ENCODE measurements around the gene LIN52. TPM values are rescaled to one million over a fixed set of nuclear protein-coding genes. Genes with fewer than 3 reads are reported as not detected.

LIN52 gene
- total RNA-seq, 1 donor from 2014 or later: 13.4 TPM

GRCh38 chr14:74202113-74202512, 117.4 kb downstream of the LIN52 start:
- peaks cover 7% of the 10 kb centered on the region for H3K36me3 Mint-ChIP-seq (ENCODE audit: insufficient read depth)
- no peak for DNase-seq (ENCODE audit: low spot score, unreplicated experiment)
- H3K9me3 Mint-ChIP-seq (ENCODE audit: low read depth): no peaks in the 10 kb centered on the region
- no peak overlapping the region for H3K4me3 Mint-ChIP-seq (ENCODE audit: low read depth)
- no peaks in the 10 kb centered on the region for H3K27me3 Mint-ChIP-seq
- no peak for TF ChIP-seq CTCF (IDR thresholded peaks at IDR 0.05; ENCODE audit: unreplicated experiment)
- no peaks in the 10 kb centered on the region for H3K4me1 Mint-ChIP-seq (ENCODE audit: low read depth)
- H3K27ac Mint-ChIP-seq: no peak overlapping the region

- Mint-ChIP-seq H3K4me1 (ENCODE audit: low read depth) (peaks cover 3% of the 10 kb centered on the region), H3K9me3 (ENCODE audit: low read depth) (no peaks in the 10 kb centered on the region), H3K27ac (no peak overlapping the region), H3K27me3 (peaks cover 2% of the 10 kb centered on the region), H3K36me3 (ENCODE audit: insufficient read depth) (peaks cover 7% of the 10 kb centered on the region), H3K4me3 (ENCODE audit: low read depth) (no peak overlapping the region)
- no peak for TF ChIP-seq CTCF (IDR thresholded peaks at IDR 0.05; ENCODE audit: unreplicated experiment)
- DNase-seq (ENCODE audit: low spot score, unreplicated experiment): no peak
Observed at GRCh38 chr14:74203639-74204038, 118.9 kb downstream of the LIN52 start.

- Mint-ChIP-seq H3K4me3 (ENCODE audit: low read depth) (no peak overlapping the region), H3K9me3 (ENCODE audit: low read depth) (no peaks in the 10 kb centered on the region), H3K27me3 (peaks cover 5% of the 10 kb centered on the region), H3K27ac (no peak overlapping the region), H3K4me1 (ENCODE audit: low read depth) (peaks cover 7% of the 10 kb centered on the region), H3K36me3 (ENCODE audit: insufficient read depth) (peaks cover 6% of the 10 kb centered on the region)
- DNase-seq (ENCODE audit: low spot score, unreplicated experiment): no peak
- TF ChIP-seq CTCF (IDR thresholded peaks at IDR 0.05; ENCODE audit: unreplicated experiment): no peak
Observed at GRCh38 chr14:74204491-74204890, 119.7 kb downstream of the LIN52 start.

GRCh38 chr14:74205882-74206281, 121.1 kb downstream of the LIN52 start:
- peaks cover 5% of the 10 kb centered on the region for H3K27me3 Mint-ChIP-seq
- H3K27ac Mint-ChIP-seq: no peak overlapping the region
- DNase-seq (ENCODE audit: low spot score, unreplicated experiment): no peak
- no peaks in the 10 kb centered on the region for H3K9me3 Mint-ChIP-seq (ENCODE audit: low read depth)
- TF ChIP-seq CTCF (IDR thresholded peaks at IDR 0.05; ENCODE audit: unreplicated experiment): no peak
- H3K4me3 Mint-ChIP-seq (ENCODE audit: low read depth): no peak overlapping the region
- peaks cover 3% of the 10 kb centered on the region for H3K36me3 Mint-ChIP-seq (ENCODE audit: insufficient read depth)
- H3K4me1 Mint-ChIP-seq (ENCODE audit: low read depth): peaks cover 7% of the 10 kb centered on the region

GRCh38 chr14:74207943-74208342, 123.2 kb downstream of the LIN52 start:
- Mint-ChIP-seq H3K4me3 (ENCODE audit: low read depth) (no peak overlapping the region), H3K9me3 (ENCODE audit: low read depth) (no peaks in the 10 kb centered on the region), H3K27me3 (peaks cover 5% of the 10 kb centered on the region), H3K4me1 (ENCODE audit: low read depth) (peaks cover 8% of the 10 kb centered on the region), H3K36me3 (ENCODE audit: insufficient read depth) (no peaks in the 10 kb centered on the region), H3K27ac (no peak overlapping the region)
- no peak for DNase-seq (ENCODE audit: low spot score, unreplicated experiment)
- TF ChIP-seq CTCF (IDR thresholded peaks at IDR 0.05; ENCODE audit: unreplicated experiment): peak; percentile 41
